Uterus (tissue), 2 donors: ENCODE data around the gene TATDN3.

Source experiments
- CTCF ChIP-seq, 4 experiments: fragments of 200-600 bp in 2 of 4; fragments of 450-650 bp in 2 of 4; sonication (generic) in 2 of 4; IDR thresholded peaks; one replicate each; pipeline ENCODE4 v1.5.1; 2016 to 2019; ENCODE audit warnings: antibody characterized with exemption in 4 of 4, mild to moderate bottlenecking in 2 of 4, moderate library complexity in 1 of 4
- POLR2A ChIP-seq, 2 donors: fragments of 450-650 bp; IDR thresholded peaks; one replicate each; pipeline ENCODE4 v1.6.1; 2016; ENCODE audit warnings: antibody characterized with exemption in 2 of 2, mild to moderate bottlenecking in 1 of 2, moderate library complexity in 1 of 2

- no peak for TF ChIP-seq CTCF (IDR thresholded peaks at IDR 0.05)
- no peak for TF ChIP-seq POLR2A (IDR thresholded peaks at IDR 0.05)
Observed at GRCh38 chr1:212797681-212798080, 6.0 kb downstream of the TATDN3 start.
